Mesothelial cell of epicardium (in vitro differentiated cells): ENCODE results near the gene TESK1. TPM values are rescaled to one million over a fixed set of nuclear protein-coding genes. Genes with fewer than 3 reads are reported as not detected.
A peak's percentile ranks its signal among the peaks of the same experiment; 100 is the strongest.

Experiments
- DNase-seq, 2 experiments: peaks; one replicate each; pipeline ENCODE4 v3.0.0; 2021; ENCODE audit warnings: low spot score in 2 of 2; ENCODE audit not compliant: unreplicated experiment in 2 of 2
- H3K27ac Mint-ChIP-seq: 2 replicates; pipeline ENCODE4 v1.8.0; 2021; ENCODE audit warnings: mixed read lengths
- H3K27me3 Mint-ChIP-seq: 2 replicates; pipeline ENCODE4 v1.8.0; 2021; ENCODE audit warnings: low read depth, mixed read lengths
- H3K36me3 Mint-ChIP-seq: 2 replicates; pipeline ENCODE4 v1.8.0; 2021; ENCODE audit warnings: mixed read lengths
- H3K4me1 Mint-ChIP-seq: 2 replicates; pipeline ENCODE4 v1.8.0; 2021; ENCODE audit warnings: mixed read lengths
- H3K4me3 Mint-ChIP-seq: 2 replicates; pipeline ENCODE4 v1.8.0; 2021; ENCODE audit warnings: mild to moderate bottlenecking, moderate library complexity, mixed read lengths
- H3K9me3 Mint-ChIP-seq: 2 replicates; pipeline ENCODE4 v1.8.0; 2021; ENCODE audit warnings: mixed read lengths
- total RNA-seq: library from RNA; stranded (reverse); gene quantifications from 3 replicates; pipeline ENCODE4 v1.2.1, GENCODE V29; 2021
- TF ChIP-seq, protein P1 (sequence below): fragments of 200-600 bp; sonication (generic); IDR thresholded peaks from one replicate; pipeline ENCODE4 v1.5.0; 2021; ENCODE audit warnings: antibody characterized with exemption; ENCODE audit not compliant: unreplicated experiment

Gene TESK1
- total RNA-seq, 1 donor from 2014 or later, result 49.0 TPM

GRCh38 chr9:35603986-35604577 lies 980 bp upstream of the TESK1 start:
- H3K27ac Mint-ChIP-seq, result peak overlapping the region; percentile 98
- H3K27me3 Mint-ChIP-seq, result no peaks in the 10 kb centered on the region
- TF ChIP-seq, protein P1, sequence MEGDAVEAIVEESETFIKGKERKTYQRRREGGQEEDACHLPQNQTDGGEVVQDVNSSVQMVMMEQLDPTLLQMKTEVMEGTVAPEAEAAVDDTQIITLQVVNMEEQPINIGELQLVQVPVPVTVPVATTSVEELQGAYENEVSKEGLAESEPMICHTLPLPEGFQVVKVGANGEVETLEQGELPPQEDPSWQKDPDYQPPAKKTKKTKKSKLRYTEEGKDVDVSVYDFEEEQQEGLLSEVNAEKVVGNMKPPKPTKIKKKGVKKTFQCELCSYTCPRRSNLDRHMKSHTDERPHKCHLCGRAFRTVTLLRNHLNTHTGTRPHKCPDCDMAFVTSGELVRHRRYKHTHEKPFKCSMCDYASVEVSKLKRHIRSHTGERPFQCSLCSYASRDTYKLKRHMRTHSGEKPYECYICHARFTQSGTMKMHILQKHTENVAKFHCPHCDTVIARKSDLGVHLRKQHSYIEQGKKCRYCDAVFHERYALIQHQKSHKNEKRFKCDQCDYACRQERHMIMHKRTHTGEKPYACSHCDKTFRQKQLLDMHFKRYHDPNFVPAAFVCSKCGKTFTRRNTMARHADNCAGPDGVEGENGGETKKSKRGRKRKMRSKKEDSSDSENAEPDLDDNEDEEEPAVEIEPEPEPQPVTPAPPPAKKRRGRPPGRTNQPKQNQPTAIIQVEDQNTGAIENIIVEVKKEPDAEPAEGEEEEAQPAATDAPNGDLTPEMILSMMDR, result peak; percentile 97
- DNase-seq, result peak; percentile 98 to 99
- H3K9me3 Mint-ChIP-seq, result no peaks in the 10 kb centered on the region
- peaks cover 12% of the 10 kb centered on the region for H3K36me3 Mint-ChIP-seq
- H3K4me1 Mint-ChIP-seq, result peaks cover 29% of the 10 kb centered on the region
- peak overlapping the region; percentile 92 for H3K4me3 Mint-ChIP-seq

GRCh38 chr9:35605351-35606137 lies 482 bp downstream of the TESK1 start:
- DNase-seq, result peak in 1 of 2 experiments; percentile 51
- peaks cover 29% of the 10 kb centered on the region for H3K4me1 Mint-ChIP-seq
- peak overlapping the region; percentile 21 for H3K27ac Mint-ChIP-seq
- H3K9me3 Mint-ChIP-seq, result no peaks in the 10 kb centered on the region
- H3K27me3 Mint-ChIP-seq, result no peaks in the 10 kb centered on the region
- H3K36me3 Mint-ChIP-seq, result peaks cover 16% of the 10 kb centered on the region
- TF ChIP-seq, protein P1, result no peak
- H3K4me3 Mint-ChIP-seq, result peak overlapping the region; percentile 72

DNA sequence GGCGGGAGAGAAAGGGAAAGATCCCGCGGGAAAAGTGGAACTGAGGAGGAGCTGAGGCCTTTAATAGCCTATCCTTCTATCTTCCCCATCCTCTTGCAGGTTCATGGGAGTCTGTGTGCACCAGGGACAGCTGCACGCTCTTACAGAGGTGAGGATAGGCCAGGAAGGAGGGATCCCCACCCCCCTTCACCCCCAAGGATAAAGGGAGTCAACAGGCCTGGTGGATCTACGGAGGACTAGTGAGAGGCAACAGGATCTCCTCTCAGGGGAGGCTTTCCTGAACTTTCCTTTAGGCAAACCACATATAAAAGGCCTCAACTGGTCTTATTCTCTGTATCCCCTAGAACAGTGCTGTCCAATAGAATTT lies 1.1 kb downstream of the TESK1 start:
- TF ChIP-seq, protein P1, result no peak
- no peak for DNase-seq
- Mint-ChIP-seq H3K27me3 (no peaks in the 10 kb centered on the region), H3K36me3 (peaks cover 18% of the 10 kb centered on the region), H3K9me3 (no peaks in the 10 kb centered on the region), H3K27ac (peak overlapping the region; percentile 21), H3K4me1 (peaks cover 29% of the 10 kb centered on the region), H3K4me3 (peak overlapping the region; percentile 72)

GRCh38 chr9:35606726-35607125 lies 1.7 kb downstream of the TESK1 start:
- peaks cover 29% of the 10 kb centered on the region for H3K4me1 Mint-ChIP-seq
- TF ChIP-seq, protein P1, result no peak
- peak overlapping the region; percentile 27 for H3K4me3 Mint-ChIP-seq
- H3K9me3 Mint-ChIP-seq, result no peaks in the 10 kb centered on the region
- H3K27me3 Mint-ChIP-seq, result peaks cover 4% of the 10 kb centered on the region
- no peak for DNase-seq
- H3K36me3 Mint-ChIP-seq, result peaks cover 18% of the 10 kb centered on the region
- peak overlapping the region; percentile 30 for H3K27ac Mint-ChIP-seq

GRCh38 chr9:35608221-35608620 lies 3.2 kb downstream of the TESK1 start:
- Mint-ChIP-seq H3K9me3 (no peaks in the 10 kb centered on the region), H3K27me3 (peaks cover 13% of the 10 kb centered on the region), H3K4me3 (no peak overlapping the region), H3K4me1 (peaks cover 22% of the 10 kb centered on the region), H3K27ac (no peak overlapping the region), H3K36me3 (peaks cover 18% of the 10 kb centered on the region)
- no peak for DNase-seq
- TF ChIP-seq, protein P1, result no peak
